IPS DF 4.7 (cell line): Measurements from ENCODE around the gene NFKBIE.

Experiments used
- DNase-seq: peaks from one replicate; pipeline ENCODE4 v3.0.0-alpha.2; 2013; ENCODE audit warnings: low spot score; ENCODE audit errors: extremely low read depth

NFKBIE gene

DNA sequence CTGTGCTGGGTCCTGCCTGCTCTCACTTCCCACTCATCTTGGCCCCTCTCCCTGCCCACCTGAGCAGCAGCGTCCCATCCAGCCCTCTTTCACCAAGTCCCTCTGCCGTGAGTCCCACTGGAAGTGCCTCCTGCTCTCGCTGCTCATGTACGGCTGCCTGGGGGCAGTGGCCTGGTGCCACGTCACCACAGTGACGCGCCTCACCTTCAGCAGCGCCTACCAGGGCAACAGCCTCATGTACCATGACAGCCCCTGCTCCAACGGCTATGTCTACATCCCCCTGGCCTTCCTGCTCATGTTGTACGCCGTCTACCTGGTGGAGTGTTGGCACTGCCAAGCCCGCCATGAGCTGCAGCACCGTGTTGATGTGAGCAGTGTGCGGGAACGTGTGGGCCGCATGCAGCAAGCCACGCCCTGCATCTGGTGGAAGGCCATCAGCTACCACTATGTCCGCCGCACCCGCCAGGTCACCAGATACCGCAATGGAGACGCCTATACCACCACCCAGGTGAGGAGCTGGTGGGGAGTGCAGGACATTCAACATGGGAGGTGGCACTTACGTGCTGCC is 7.7 kb upstream of the NFKBIE start:
- no peak for DNase-seq

DNA sequence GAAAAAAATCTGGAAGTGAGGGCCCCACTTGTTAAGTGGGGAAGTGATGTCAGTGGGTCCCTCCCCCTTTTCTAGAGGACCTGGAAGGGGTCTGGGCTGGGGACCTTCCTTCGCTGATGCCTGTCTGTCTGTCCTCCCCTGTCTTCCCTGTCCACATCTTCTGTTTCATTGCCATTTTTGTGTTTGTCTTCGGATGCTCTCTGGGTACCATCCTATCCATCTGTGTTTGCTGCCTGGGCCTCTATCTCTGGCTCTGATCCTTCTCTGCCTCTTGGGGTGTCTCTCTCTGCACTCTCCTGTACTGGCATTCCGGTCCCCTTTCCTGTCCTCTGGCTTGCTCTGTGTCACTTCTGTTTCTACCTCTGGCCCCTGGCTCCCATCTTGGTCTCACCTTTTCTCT is 7.2 kb upstream of the NFKBIE start:
- DNase-seq = no peak

- DNase-seq = no peak
Observed at GRCh38 chr6:44271914-44272313, 6.6 kb upstream of the NFKBIE start.

- DNase-seq = no peak
Observed at GRCh38 chr6:44271406-44271723, 6.0 kb upstream of the NFKBIE start.

- no peak for DNase-seq
Observed at GRCh38 chr6:44270526-44271405, 5.4 kb upstream of the NFKBIE start.

DNA sequence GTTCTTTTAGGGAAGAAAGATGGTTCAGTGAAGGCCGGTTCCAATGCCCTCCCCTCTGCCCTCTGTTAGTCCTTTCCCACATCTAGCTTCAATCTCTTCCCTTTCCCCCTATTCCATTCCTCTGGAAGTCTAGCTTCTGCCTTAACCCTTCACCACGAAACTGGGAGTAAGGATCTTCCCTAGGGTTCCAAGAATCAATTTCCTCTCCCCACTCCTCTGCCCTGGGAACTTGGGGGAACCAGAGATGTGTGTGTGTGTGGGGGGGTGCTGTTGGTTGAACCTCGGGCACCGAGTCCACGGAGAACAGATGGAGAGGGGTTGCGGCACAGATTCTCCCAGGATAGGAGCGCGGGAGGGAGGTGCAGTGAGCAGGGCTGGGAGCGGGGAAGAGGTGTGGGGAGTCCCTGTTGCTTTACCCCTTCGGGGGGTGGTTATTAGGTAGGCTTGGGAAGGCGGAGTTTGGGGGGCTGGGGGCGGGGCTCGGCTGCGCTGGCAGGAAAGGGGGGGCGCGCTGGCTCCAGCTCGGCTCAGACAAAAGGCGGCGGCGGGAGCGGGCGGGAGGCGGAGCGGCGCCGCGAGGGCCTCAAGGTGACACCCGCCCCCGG is 4.7 kb upstream of the NFKBIE start, which contains the start of gene TMEM151B:
TMEM151B (plus strand) TSS at position 530 of the 605 bp plus-strand sequence. CDS start 293 bp downstream, outside the sequence.
- DNase-seq = no peak

DNA sequence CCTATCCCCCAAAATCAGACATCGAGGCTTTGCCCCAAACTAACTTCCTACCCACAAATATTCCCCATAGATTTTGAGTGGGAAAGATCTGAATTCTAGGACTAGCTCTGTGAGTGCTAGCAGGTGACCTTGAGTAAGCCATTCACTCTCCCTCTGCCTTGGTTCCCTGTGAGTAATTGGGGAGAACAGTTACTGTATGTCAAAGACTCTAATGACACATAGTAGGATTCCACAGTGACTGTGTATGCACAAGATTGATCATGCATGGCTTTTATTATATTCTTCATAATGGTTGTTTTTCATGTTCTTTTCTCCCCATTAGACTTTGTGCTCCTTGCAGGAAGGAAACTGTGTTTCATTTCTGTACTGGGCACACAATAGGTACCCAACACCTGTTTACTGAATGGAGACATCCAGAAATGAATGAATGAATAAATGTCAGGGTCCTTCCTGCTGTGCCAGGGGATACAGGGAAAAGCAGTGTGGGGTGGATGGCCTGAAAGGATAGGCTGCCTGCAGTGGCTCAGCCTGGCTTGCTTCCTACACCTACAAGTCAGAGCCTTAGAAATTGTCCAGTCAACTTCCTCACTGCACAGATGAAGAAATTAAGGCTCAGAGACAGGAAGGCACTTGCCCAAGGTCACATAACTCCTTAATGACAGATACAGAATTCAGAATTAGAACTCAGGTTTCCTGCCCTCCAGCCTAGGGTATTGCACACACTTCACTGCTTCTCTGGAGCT is 4.0 kb upstream of the NFKBIE start:
- DNase-seq = no peak

DNA sequence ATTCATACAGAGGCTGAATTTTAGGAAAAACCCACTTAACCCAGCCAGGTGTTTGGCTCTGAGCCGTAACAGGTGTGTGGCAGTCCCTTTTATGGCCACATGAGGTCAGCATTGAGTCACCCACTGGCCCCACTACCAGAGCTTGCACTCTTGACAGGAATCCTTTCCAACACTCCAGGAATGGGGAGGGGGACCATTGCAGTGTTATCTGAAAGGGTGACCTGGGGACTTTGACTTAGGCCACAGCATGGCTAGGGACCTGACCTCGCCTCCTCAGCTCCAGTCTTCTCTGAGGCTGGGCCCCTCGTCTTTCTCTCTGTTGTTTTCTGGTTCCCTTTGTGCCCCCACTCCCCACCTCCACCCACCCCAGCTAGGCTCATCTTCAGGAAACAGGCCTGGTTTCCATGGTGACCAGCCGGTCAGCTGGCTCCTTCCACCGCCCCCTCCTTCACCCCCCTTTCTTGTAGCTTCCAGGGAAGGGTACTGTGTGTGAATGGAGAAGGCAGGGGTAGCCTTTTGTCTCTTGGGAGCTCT is 2.8 kb upstream of the NFKBIE start:
- no peak for DNase-seq

- no peak for DNase-seq
Observed at GRCh38 chr6:44267252-44267651, 1.9 kb upstream of the NFKBIE start.

DNA sequence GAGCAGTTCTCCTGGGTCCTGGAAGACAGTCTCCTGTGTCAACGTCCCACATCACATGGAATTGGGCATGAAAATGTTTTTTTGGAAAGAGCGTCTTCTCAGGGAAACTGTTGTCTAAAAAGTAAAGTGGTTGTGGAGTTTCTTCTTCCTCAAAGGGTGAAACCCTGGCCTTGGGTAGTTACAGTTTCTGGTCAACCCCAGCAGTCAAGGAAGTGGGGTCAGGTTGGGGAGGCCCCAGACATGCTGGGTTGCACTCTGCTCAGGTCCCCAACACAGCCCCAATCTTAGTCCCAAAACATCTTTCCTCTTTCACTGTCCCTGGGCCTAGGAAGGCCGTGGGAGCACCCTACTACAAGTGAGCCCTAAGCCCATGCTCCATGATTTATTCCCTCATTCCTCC is 996 bp upstream of the NFKBIE start:
- no peak for DNase-seq

- DNase-seq = no peak
Observed at GRCh38 chr6:44265722-44266233, 427 bp upstream of the NFKBIE start.

DNA sequence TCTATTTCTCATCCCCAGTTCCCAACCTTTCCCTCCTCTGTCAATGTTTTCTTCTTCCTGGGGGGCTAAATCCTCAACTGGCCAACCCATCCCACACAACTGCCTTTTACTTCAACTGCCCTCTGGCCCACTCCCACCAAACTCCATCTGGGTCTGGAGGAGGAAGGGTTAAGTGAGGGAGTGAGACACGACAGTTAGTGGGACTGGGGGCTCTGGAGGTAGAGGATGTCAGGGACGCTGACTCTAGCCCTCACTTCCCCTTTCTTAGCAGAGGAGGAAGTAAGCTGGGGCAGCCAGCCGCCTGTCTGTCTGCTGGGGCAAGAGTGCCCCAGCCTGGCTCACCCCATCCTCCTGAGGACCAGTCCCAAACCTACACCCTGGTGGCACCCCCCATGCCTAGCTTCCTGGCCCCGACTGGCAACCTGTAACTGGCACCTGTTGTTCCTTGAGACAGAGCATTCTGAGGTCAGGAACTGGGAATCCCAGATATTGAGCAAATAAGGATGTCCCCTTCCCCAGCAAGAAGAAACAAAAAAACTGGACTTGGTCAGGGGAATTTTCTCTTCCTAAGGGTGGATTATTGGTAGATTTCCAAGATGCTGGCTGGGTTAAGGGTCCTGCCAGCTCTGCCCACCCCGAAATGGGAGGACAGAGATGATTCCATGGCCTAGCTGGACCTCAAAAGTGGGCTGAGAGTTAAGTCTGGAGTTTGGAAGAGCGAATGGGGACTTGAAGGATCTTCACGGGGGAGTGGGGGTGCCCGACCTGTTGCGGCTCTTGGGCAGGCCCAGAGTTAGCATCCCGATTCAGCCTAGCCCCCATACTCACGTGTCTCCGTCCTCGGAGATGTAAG is 971 bp downstream of the NFKBIE start:
- DNase-seq = no peak

DNA sequence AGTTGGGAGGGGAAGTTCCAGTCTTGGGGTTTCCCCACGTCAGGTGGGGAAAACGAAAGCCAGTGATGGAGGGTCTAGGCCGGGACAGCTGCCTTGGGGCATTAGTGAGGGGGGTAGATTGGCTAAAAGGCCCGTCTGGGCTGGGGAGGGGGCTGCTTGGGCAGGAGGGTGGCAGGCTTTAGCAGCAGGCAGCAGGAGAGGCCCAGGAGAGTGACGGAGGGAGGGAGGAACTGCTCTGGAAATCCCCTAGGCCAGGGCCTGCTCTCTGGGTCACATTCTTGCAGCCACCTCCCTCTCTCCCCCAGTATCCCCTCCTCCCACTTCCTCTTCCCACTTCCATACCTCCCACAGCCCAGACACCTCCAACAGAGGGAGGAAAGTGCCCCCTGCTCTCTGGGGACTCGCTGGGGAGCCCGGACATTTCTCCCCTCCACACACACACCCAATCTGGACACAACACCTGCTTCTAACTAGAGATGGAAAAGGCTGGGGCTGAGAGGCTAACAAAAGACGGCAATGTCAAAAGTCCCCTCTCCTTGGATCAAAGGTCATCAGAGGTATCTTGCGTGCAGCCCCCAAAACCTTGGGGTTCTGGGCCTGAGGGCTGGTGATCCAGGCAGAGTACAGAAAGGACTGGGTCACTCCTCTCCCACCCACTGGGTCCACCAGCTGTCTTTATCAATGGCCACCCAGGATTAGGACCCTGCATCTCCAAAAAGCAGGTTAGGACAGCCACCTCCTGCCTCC is 1.8 kb downstream of the NFKBIE start:
- no peak for DNase-seq

GRCh38 chr6:44262467-44263353 is 2.6 kb downstream of the NFKBIE start:
- DNase-seq = no peak

- DNase-seq = no peak
Observed at GRCh38 chr6:44261581-44261980, 3.8 kb downstream of the NFKBIE start.

- no peak for DNase-seq
Observed at GRCh38 chr6:44260451-44261297, 4.7 kb downstream of the NFKBIE start.

- DNase-seq = no peak
Observed at GRCh38 chr6:44260011-44260410, 5.3 kb downstream of the NFKBIE start.

DNA sequence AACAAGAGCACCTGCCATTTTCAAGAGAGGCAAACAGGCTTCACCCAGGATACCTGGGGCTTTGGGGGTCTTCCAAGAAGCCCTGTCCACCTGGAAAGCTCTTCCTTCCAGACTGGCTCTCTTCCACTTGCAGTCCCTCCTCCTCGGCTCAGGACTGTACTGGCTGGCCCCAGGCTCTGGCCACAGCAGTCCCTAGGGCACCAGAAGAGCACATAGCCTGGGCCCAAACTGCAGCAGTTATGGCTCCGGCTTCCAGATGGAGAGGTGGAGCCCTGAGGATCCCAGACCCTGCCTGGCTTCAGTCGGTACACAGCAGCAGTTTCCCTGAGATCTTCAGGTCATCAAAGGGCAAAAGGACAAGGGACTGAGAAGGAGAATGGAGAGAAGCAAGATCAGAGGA is 6.4 kb downstream of the NFKBIE start:
- DNase-seq = no peak
